Kidney epithelial cell (primary cell): ENCODE data around the gene GCSH. TPM values are rescaled to one million over a fixed set of nuclear protein-coding genes. Genes with fewer than 3 reads are reported as not detected.

Experiments
- DNase-seq: peaks from one replicate; pipeline ENCODE4 v3.0.0-alpha.2; 2010; ENCODE audit warnings: low read depth
- H3K27me3 ChIP-seq: 2 replicates; pipeline ENCODE4 v1.6.0; 2011; ENCODE audit warnings: low read length; ENCODE audit not compliant: control insufficient read depth, insufficient read depth
- H3K36me3 ChIP-seq: 2 replicates; pipeline ENCODE4 v1.5.1; 2011; ENCODE audit warnings: low read length; ENCODE audit not compliant: control insufficient read depth, insufficient read depth
- H3K4me3 ChIP-seq: 2 replicates; pipeline ENCODE4 v1.5.1; 2011; ENCODE audit warnings: low read depth, mild to moderate bottlenecking, control low read depth, low read length
- total RNA-seq: library from RNA; depleted of rRNA; stranded (reverse); fragments of >200 nt; gene quantifications from 2 replicates; pipeline ENCODE4 v1.2.3, GENCODE V29; 2015
- TF ChIP-seq, protein P1 (sequence below): IDR thresholded peaks from 2 replicates; pipeline ENCODE4 v1.5.1; 2011; ENCODE audit warnings: mild to moderate bottlenecking, moderate library complexity, low read length, control low read depth, inconsistent platforms; ENCODE audit not compliant: insufficient read depth, poor library complexity, severe bottlenecking

GCSH gene
- total RNA-seq, 1 donor from 2014 or later = 34.0 TPM

DNA sequence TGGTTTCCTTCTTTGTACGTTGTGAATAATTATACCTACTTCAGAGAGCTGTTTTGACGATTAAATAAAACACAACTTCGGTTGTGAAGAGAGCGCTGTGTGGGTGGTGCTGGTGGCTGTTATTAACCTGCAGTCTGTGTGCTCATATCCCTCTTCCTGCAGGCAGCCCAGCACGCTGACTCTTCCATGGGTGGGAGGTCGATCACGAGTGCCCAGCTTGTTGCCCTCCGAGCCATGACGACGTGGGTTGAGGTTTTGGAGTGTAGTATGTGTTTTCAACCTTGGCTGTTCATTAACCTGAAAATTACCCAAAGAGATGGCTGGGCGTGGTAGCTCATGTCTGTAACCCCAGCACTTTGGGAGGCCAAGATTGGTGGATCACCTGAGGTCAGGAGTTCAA is 11.3 kb upstream of the GCSH start:
- Histone ChIP-seq H3K4me3 (no peak overlapping the region), H3K36me3 (no peaks in the 10 kb centered on the region), H3K27me3 (no peaks in the 10 kb centered on the region)
- TF ChIP-seq, protein P1, sequence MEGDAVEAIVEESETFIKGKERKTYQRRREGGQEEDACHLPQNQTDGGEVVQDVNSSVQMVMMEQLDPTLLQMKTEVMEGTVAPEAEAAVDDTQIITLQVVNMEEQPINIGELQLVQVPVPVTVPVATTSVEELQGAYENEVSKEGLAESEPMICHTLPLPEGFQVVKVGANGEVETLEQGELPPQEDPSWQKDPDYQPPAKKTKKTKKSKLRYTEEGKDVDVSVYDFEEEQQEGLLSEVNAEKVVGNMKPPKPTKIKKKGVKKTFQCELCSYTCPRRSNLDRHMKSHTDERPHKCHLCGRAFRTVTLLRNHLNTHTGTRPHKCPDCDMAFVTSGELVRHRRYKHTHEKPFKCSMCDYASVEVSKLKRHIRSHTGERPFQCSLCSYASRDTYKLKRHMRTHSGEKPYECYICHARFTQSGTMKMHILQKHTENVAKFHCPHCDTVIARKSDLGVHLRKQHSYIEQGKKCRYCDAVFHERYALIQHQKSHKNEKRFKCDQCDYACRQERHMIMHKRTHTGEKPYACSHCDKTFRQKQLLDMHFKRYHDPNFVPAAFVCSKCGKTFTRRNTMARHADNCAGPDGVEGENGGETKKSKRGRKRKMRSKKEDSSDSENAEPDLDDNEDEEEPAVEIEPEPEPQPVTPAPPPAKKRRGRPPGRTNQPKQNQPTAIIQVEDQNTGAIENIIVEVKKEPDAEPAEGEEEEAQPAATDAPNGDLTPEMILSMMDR = no peak
- peak; percentile 71 for DNase-seq

DNA sequence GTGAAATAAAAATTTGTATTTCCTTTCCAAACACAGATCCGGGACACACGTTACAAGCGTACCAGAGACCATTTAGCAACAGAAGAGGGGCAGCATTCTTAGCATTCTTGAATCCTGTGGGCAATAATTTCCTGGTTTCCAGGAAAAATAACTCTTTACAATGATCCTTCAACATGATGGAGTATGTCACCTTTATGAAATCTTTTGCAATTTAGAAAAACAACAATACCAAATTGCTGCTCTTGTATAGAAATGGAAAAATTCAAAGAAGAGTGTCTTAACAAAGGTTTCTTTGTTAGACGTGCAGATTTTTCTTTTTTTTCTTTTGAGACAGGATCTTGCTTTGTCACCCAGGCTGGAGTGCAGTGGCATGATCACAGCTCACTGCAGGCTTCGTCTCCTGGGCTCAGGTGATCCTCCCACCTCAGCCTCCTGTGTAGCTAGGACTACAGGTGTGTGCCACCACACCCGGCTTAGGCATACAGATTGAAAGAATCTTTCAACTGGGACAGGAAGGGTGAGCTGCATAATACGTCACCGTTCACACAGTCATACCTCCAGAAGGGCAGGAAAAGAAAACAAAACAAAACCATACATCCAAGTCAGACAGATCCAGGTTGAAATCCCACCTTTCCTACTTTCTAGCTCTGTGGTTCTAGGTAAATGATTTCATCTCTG is 10.8 kb upstream of the GCSH start:
- DNase-seq = no peak
- TF ChIP-seq, protein P1 = no peak
- Histone ChIP-seq H3K27me3 (no peaks in the 10 kb centered on the region), H3K4me3 (no peak overlapping the region), H3K36me3 (no peaks in the 10 kb centered on the region)

DNA sequence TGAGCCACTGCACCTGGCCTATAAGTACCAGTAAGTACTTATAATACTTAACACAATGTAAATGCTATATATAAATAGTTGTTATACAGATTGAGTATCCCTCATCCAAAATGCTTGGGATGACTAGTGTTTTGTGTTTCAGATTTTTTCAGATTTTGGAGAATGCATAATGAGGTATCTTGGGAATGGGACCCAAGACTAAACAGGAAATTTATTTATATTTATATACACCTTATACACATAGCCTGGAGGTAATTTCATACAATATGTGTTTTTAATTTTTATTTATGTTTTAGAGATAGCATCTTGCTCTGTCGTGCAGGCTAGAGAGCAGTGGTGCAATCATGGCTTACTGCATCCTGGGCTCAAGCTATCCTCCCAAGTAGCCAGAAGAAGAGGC is 9.8 kb upstream of the GCSH start:
- Histone ChIP-seq H3K27me3 (no peaks in the 10 kb centered on the region), H3K4me3 (no peak overlapping the region), H3K36me3 (no peaks in the 10 kb centered on the region)
- DNase-seq = no peak
- TF ChIP-seq, protein P1 = no peak

DNA sequence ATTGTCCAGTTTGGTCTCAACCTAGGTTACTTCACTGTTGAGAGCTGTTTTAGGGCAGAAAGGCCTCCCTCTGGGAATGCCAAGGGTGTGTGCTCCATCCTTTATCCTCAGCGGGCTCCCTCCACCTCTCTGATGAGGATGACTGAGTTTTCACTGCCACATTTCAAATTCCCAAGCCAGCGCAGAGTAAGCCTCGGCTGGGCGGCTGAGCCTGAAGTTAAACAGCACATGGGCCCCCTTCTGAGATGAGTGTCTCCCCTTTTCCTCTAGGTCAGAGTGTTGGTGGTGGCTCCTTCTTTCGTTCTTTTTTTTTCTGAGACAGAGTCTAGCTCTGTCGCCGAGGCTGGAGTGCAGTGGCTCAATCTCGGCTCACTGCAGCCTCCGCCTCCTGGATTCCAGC is 5.5 kb upstream of the GCSH start:
- H3K27me3 ChIP-seq = no peaks in the 10 kb centered on the region
- TF ChIP-seq, protein P1 = no peak
- DNase-seq = no peak
- no peaks in the 10 kb centered on the region for H3K36me3 ChIP-seq
- H3K4me3 ChIP-seq = no peak overlapping the region

DNA sequence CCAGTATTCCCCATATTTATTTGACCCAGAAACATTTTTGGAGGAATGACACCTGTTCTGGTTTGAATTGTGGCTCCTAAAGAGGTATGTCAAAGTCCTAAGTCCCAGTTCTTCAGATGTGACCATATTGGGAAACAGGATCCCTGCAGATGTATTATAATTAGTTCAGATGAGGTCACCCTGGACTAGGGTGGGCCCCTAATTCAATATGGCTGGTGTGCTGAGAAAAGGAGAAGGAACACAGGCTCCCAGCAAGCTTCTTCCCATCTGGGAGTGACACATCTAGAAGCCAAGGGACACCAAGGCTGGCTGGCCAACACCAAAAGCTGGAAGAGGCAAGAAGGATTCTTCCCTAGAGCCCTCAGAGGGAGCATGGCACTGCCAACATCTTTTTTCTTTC is 3.8 kb upstream of the GCSH start:
- TF ChIP-seq, protein P1 = no peak
- Histone ChIP-seq H3K4me3 (no peak overlapping the region), H3K36me3 (no peaks in the 10 kb centered on the region), H3K27me3 (no peaks in the 10 kb centered on the region)
- DNase-seq = no peak

DNA sequence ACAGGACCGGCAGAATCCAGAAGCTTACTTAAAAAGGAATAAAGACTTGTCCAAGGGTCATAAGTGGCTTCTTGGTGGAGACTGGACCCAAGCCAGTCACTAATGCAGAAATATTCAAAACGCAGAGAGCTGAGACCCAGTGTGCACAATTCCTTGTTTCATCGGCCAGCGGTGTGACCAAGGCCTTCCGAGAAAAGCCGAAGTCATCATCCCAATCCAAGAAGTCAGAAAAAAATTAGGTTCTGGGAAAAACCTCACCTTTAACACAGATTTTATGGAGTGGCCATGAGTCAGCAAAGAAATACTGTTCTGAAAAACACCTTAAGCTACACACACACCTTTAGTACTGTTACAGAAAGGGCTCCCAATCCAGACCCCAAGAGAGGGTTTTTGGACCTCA is 1.0 kb upstream of the GCSH start:
- Histone ChIP-seq H3K36me3 (no peaks in the 10 kb centered on the region), H3K4me3 (no peak overlapping the region), H3K27me3 (no peaks in the 10 kb centered on the region)
- DNase-seq = no peak
- TF ChIP-seq, protein P1 = no peak
